CD4-positive, alpha-beta T cell treated with Interleukin-4 for 4 hours (primary cell): Measurements from ENCODE around the gene CFAP251.
A peak's percentile ranks its signal among the peaks of the same experiment; 100 is the strongest.
"Not testable (repeated sequence)": the region's sequence is repeated elsewhere in the genome, so short reads cannot be mapped to it uniquely, and the experiment has no call there.

Experiments used
- DNase-seq: peaks from one replicate; pipeline ENCODE4 v3.0.0-alpha.2; 2020

The CFAP251 gene

GRCh38 chr12:121976950-121977349 is 58.6 kb downstream of the CFAP251 start:
- DNase-seq, result no peak

- peak; percentile 18 for DNase-seq
Measured at GRCh38 chr12:121980191-121980891, 61.9 kb downstream of the CFAP251 start.

GRCh38 chr12:121980892-121981272 is 62.5 kb downstream of the CFAP251 start:
- no peak for DNase-seq

GRCh38 chr12:121981456-121981855 is 63.1 kb downstream of the CFAP251 start:
- DNase-seq, result no peak

- no peak for DNase-seq
Measured at GRCh38 chr12:121982950-121983349, 64.6 kb downstream of the CFAP251 start.

GRCh38 chr12:121983536-121984210 is 65.3 kb downstream of the CFAP251 start:
- DNase-seq, result no peak

GRCh38 chr12:121986489-121987245 is 68.3 kb downstream of the CFAP251 start:
- no peak for DNase-seq

- not testable (repeated sequence) for DNase-seq
Measured at GRCh38 chr12:121988519-121988918, 70.1 kb downstream of the CFAP251 start.

- no peak for DNase-seq
Measured at GRCh38 chr12:121989276-121990113, 71.1 kb downstream of the CFAP251 start.

- DNase-seq, result no peak
Measured at GRCh38 chr12:121990114-121990647, 71.8 kb downstream of the CFAP251 start.

- no peak for DNase-seq
Measured at GRCh38 chr12:121990692-121991603, 72.6 kb downstream of the CFAP251 start.

- peak; percentile 43 for DNase-seq
Measured at GRCh38 chr12:121992059-121992879, 73.9 kb downstream of the CFAP251 start.

- DNase-seq, result no peak
Measured at GRCh38 chr12:121996050-121996944, 77.9 kb downstream of the CFAP251 start.

GRCh38 chr12:121996945-121997612 is 78.7 kb downstream of the CFAP251 start:
- no peak for DNase-seq

GRCh38 chr12:122001466-122002209 is 83.2 kb downstream of the CFAP251 start:
- DNase-seq, result no peak

GRCh38 chr12:122003651-122004611 is 85.5 kb downstream of the CFAP251 start:
- no peak for DNase-seq

- DNase-seq, result no peak
Measured at GRCh38 chr12:122004633-122005071, 86.3 kb downstream of the CFAP251 start.
